Choroid plexus epithelial cell (primary cell): ENCODE data around the gene EFNA5.

Experiments
- DNase-seq: peaks from one replicate; pipeline ENCODE4 v3.0.0-alpha.2; 2010; ENCODE audit warnings: low read depth
- H3K4me3 ChIP-seq: 2 replicates; pipeline ENCODE4 v1.5.1; 2011; ENCODE audit warnings: low read depth, mild to moderate bottlenecking, control low read depth, low read length, moderate library complexity
- CTCF ChIP-seq: conservative IDR thresholded peaks from 2 replicates; pipeline ENCODE4 v1.5.1; 2011; ENCODE audit warnings: low read depth, mild to moderate bottlenecking, control low read depth, inconsistent platforms, low read length, moderate library complexity

EFNA5 gene

GRCh38 chr5:107526270-107526937, 144.3 kb downstream of the EFNA5 start:
- peak; percentile 81 for DNase-seq
- TF ChIP-seq CTCF = no peak
- no peak overlapping the region for H3K4me3 ChIP-seq

GRCh38 chr5:107524111-107524510, 146.6 kb downstream of the EFNA5 start:
- H3K4me3 ChIP-seq = no peak overlapping the region
- no peak for DNase-seq
- no peak for TF ChIP-seq CTCF

GRCh38 chr5:107523029-107523680, 147.6 kb downstream of the EFNA5 start:
- no peak overlapping the region for H3K4me3 ChIP-seq
- no peak for DNase-seq
- TF ChIP-seq CTCF = no peak

- TF ChIP-seq CTCF = no peak
- no peak overlapping the region for H3K4me3 ChIP-seq
- no peak for DNase-seq
Observed at GRCh38 chr5:107522456-107522855, 148.3 kb downstream of the EFNA5 start.

GRCh38 chr5:107519900-107520354, 150.8 kb downstream of the EFNA5 start:
- no peak for TF ChIP-seq CTCF
- DNase-seq = no peak
- H3K4me3 ChIP-seq = no peak overlapping the region

GRCh38 chr5:107518616-107519015, 152.1 kb downstream of the EFNA5 start:
- no peak overlapping the region for H3K4me3 ChIP-seq
- no peak for DNase-seq
- no peak for TF ChIP-seq CTCF

- TF ChIP-seq CTCF = no peak
- no peak overlapping the region for H3K4me3 ChIP-seq
- no peak for DNase-seq
Observed at GRCh38 chr5:107518190-107518589, 152.5 kb downstream of the EFNA5 start.
